Mesenchymal stem cell (in vitro differentiated cells and primary cell): ENCODE measurements around the gene ZBTB25.

ENCODE experiments used
- DNase-seq: peaks from one replicate; pipeline ENCODE4 v3.0.0-alpha.2; 2013
- H2AFZ ChIP-seq: one replicate; pipeline ENCODE4 v1.6.1; 2013; ENCODE audit warnings: low read depth, mild to moderate bottlenecking, control low read depth, inconsistent platforms, low read length, moderate library complexity
- H2AK5ac ChIP-seq: 2 replicates; pipeline ENCODE4 v1.6.1; 2013; ENCODE audit warnings: low read length, moderate library complexity, mild to moderate bottlenecking, inconsistent platforms; ENCODE audit not compliant: severe bottlenecking
- H2BK120ac ChIP-seq: one replicate; pipeline ENCODE4 v1.6.1; 2013; ENCODE audit warnings: low read depth, mild to moderate bottlenecking, inconsistent platforms, low read length, moderate library complexity
- H2BK12ac ChIP-seq, 2 experiments: one replicate each; pipeline ENCODE4 v1.6.1; 2013; ENCODE audit warnings: inconsistent platforms in 2 of 2, low read length in 2 of 2, mild to moderate bottlenecking in 2 of 2, moderate library complexity in 2 of 2, control low read depth in 1 of 2
- H2BK15ac ChIP-seq: one replicate; pipeline ENCODE4 v1.6.1; 2013; ENCODE audit warnings: mild to moderate bottlenecking, low read depth, inconsistent platforms; ENCODE audit not compliant: poor library complexity, severe bottlenecking
- H2BK5ac ChIP-seq: 2 replicates; pipeline ENCODE4 v1.6.1; 2013; ENCODE audit warnings: low read depth, mild to moderate bottlenecking, low read length, control low read depth, inconsistent platforms; ENCODE audit not compliant: poor library complexity, severe bottlenecking
- H3K14ac ChIP-seq, 2 experiments: one replicate each; pipeline ENCODE4 v1.6.1; 2013; ENCODE audit warnings: inconsistent platforms in 2 of 2, low read length in 2 of 2, control low read depth in 1 of 2, mild to moderate bottlenecking in 1 of 2, moderate library complexity in 1 of 2
- H3K18ac ChIP-seq, 2 experiments: one replicate each; pipeline ENCODE4 v1.6.1; 2013; ENCODE audit warnings: inconsistent platforms in 2 of 2, low read length in 2 of 2, control low read depth in 1 of 2, low read depth in 1 of 2, mild to moderate bottlenecking in 1 of 2
- H3K23ac ChIP-seq, 2 experiments: one replicate each; pipeline ENCODE4 v1.6.1; 2013; ENCODE audit warnings: inconsistent platforms in 2 of 2, low read length in 2 of 2, mild to moderate bottlenecking in 2 of 2, moderate library complexity in 2 of 2, control low read depth in 1 of 2
- H3K27ac ChIP-seq: 2 replicates; pipeline ENCODE4 v1.5.1; 2013; ENCODE audit warnings: mild to moderate bottlenecking, moderate library complexity, low read length, control low read depth, inconsistent platforms; ENCODE audit not compliant: poor library complexity, severe bottlenecking
- H3K27me3 ChIP-seq, 2 experiments: 2 replicates each; pipeline versions ENCODE4 v1.6.1 to v1.7.0; 2013; ENCODE audit warnings: low read length in 2 of 2, mild to moderate bottlenecking in 2 of 2, moderate library complexity in 2 of 2, control low read depth in 1 of 2, inconsistent platforms in 1 of 2; ENCODE audit not compliant: control insufficient read depth in 1 of 2, insufficient read depth in 1 of 2
- H3K36me3 ChIP-seq, 2 experiments: 2 replicates each; pipeline versions ENCODE4 v1.6.1 to v1.7.0; 2013; ENCODE audit warnings: low read length in 2 of 2, control low read depth in 1 of 2, inconsistent platforms in 1 of 2, low read depth in 1 of 2, mild to moderate bottlenecking in 1 of 2; ENCODE audit not compliant: insufficient read depth in 2 of 2, control insufficient read depth in 1 of 2
- H3K4ac ChIP-seq, 2 experiments: one replicate each; pipeline ENCODE4 v1.6.1; 2013; ENCODE audit warnings: inconsistent platforms in 2 of 2, low read length in 2 of 2, mild to moderate bottlenecking in 2 of 2, moderate library complexity in 2 of 2, control low read depth in 1 of 2, low read depth in 1 of 2
- H3K4me1 ChIP-seq: 2 replicates; pipeline ENCODE4 v1.6.1; 2013; ENCODE audit warnings: low read depth, low read length, control low read depth; ENCODE audit not compliant: control insufficient read depth, insufficient read depth
- H3K4me2 ChIP-seq: 2 replicates; pipeline ENCODE4 v1.6.1; 2013; ENCODE audit warnings: low read length, mild to moderate bottlenecking, inconsistent platforms; ENCODE audit not compliant: poor library complexity, severe bottlenecking
- H3K4me3 ChIP-seq, 2 experiments: 2 replicates each; pipeline versions ENCODE4 v1.5.1 to v1.7.0; 2013; ENCODE audit warnings: low read length in 2 of 2, mild to moderate bottlenecking in 2 of 2, control low read depth in 1 of 2, low read depth in 1 of 2; ENCODE audit not compliant: insufficient read depth in 1 of 2
- H3K79me1 ChIP-seq: replicated peaks from 2 replicates; pipeline ENCODE4 v1.6.1; 2013; ENCODE audit warnings: mild to moderate bottlenecking, control low read depth, low read length, inconsistent platforms; ENCODE audit not compliant: poor library complexity, severe bottlenecking
- H3K9ac ChIP-seq: 2 replicates; pipeline ENCODE4 v1.7.0; 2013; ENCODE audit warnings: mild to moderate bottlenecking, low read length, moderate library complexity
- H3K9me3 ChIP-seq: 2 replicates; pipeline ENCODE4 v1.7.0; 2013; ENCODE audit warnings: mild to moderate bottlenecking, low read length; ENCODE audit not compliant: control insufficient read depth
- H4K8ac ChIP-seq: one replicate; pipeline ENCODE4 v1.6.1; 2013; ENCODE audit warnings: inconsistent platforms, mild to moderate bottlenecking, low read length, moderate library complexity
- H4K91ac ChIP-seq: one replicate; pipeline ENCODE4 v1.6.1; 2013; ENCODE audit warnings: mild to moderate bottlenecking, low read length, inconsistent platforms
- WGBS: methylation state at CpG from one replicate; pipeline ENCODE4 v1.1.7; 2013; ENCODE audit warnings: mixed read lengths; 5-methylcytosine and 5-hydroxymethylcytosine counted together

The ZBTB25 gene

DNA sequence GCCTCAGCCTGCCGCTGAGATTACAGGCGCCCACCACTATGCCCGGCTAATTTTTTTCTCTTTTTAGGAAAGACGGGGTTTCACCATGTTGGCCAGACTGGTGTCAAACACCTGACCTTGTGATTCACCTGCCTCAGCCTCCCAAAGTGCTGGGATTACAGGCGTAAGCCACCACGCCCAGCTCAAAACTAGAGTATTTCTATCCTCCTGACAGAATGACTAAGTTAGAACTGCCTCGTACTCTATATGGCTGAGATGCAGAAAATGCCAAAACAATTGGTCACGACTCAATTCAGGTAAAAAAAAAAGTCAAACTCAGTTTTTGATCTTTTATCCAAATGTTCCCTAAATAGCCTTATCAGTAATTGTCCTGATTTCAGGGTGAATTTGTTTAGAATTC, 27.2 kb downstream of the ZBTB25 start:
- H2BK5ac ChIP-seq, result no peak overlapping the region
- no peak for DNase-seq
- H2BK12ac ChIP-seq, result no peak overlapping the region
- H3K27ac ChIP-seq, result no peak overlapping the region
- H3K36me3 ChIP-seq, result no peaks in the 10 kb centered on the region
- WGBS, result 90% methylated on average over 8 of the region's 8 CpGs
- H3K4ac ChIP-seq, result no peak overlapping the region
- peaks cover 7% of the 10 kb centered on the region for H3K79me1 ChIP-seq
- H2AFZ ChIP-seq, result no peak overlapping the region
- H2BK15ac ChIP-seq, result no peak overlapping the region
- H2BK120ac ChIP-seq, result no peak overlapping the region
- H3K23ac ChIP-seq, result no peak overlapping the region
- no peak overlapping the region for H4K91ac ChIP-seq
- H3K18ac ChIP-seq, result no peak overlapping the region
- H3K9ac ChIP-seq, result no peak overlapping the region
- peaks cover 3% of the 10 kb centered on the region for H3K4me1 ChIP-seq
- no peaks in the 10 kb centered on the region for H3K9me3 ChIP-seq
- no peaks in the 10 kb centered on the region for H3K27me3 ChIP-seq
- no peak overlapping the region for H3K4me3 ChIP-seq
- no peak overlapping the region for H3K14ac ChIP-seq
- no peak overlapping the region for H4K8ac ChIP-seq
- no peak overlapping the region for H3K4me2 ChIP-seq
- H2AK5ac ChIP-seq, result no peak overlapping the region

DNA sequence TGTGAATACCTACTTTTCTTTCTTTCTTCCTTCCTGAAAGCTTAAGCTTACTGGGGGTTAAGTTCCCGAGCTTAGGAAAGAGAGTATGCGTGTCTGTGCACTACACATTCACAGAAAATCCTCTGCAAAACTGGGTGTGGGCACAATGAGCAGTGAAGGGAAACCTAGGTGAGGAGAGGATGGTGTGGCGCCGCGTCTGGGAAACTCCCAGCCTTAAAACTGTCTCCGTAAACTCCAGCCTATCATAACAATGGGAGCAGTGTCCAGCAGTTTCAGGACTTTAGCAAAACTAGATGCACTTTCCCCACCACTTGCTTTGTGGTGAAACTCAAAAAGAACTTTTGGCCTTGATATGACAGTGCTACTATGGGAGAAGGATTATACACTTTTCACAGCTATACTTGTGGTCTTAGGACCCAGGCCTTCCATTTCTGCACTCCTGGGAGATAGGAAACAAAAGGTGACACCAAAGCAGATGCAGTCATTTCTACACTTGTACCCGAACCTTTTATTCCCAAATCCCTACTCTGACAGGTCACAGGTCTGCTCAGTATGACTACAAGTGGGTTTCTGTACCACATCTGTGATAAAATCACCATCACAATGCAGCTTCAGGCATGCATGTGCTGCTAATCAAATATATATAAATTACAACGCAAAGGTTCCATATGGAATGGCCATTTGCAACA, 27.9 kb downstream of the ZBTB25 start:
- H3K4me3 ChIP-seq, result no peak overlapping the region
- H3K4me1 ChIP-seq, result peaks cover 3% of the 10 kb centered on the region
- H3K18ac ChIP-seq, result no peak overlapping the region
- H3K27me3 ChIP-seq, result no peaks in the 10 kb centered on the region
- no peak for DNase-seq
- H3K4me2 ChIP-seq, result no peak overlapping the region
- no peak overlapping the region for H3K27ac ChIP-seq
- no peak overlapping the region for H3K4ac ChIP-seq
- H3K23ac ChIP-seq, result no peak overlapping the region
- no peaks in the 10 kb centered on the region for H3K9me3 ChIP-seq
- H3K79me1 ChIP-seq, result peaks cover 7% of the 10 kb centered on the region
- no peak overlapping the region for H3K14ac ChIP-seq
- no peak overlapping the region for H4K8ac ChIP-seq
- no peak overlapping the region for H3K9ac ChIP-seq
- H2BK15ac ChIP-seq, result no peak overlapping the region
- 93% methylated on average over 6 of the region's 8 CpGs for WGBS
- H3K36me3 ChIP-seq, result no peaks in the 10 kb centered on the region
- H2BK120ac ChIP-seq, result no peak overlapping the region
- H2AFZ ChIP-seq, result no peak overlapping the region
- no peak overlapping the region for H4K91ac ChIP-seq
- H2BK5ac ChIP-seq, result no peak overlapping the region
- no peak overlapping the region for H2AK5ac ChIP-seq
- H2BK12ac ChIP-seq, result no peak overlapping the region

DNA sequence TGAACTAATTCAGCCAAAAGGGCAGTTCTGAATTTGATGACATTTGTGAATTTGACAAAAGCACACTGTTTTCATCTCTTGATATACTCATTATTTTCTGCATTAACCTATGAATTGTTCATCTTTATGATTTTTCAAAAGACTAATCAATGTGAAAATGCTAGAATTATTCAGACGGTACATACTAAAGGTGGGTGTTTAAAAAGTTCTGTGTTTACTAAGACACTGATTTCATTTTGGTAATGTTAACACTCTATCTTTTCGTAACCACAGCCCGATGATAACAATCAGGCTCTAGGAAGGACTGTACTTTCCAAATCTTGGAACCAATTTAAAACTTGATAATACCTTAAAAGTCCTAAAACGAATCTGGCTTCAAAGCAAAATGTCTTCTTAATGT, 28.9 kb downstream of the ZBTB25 start:
- H3K9me3 ChIP-seq, result no peaks in the 10 kb centered on the region
- no peaks in the 10 kb centered on the region for H3K27me3 ChIP-seq
- H3K36me3 ChIP-seq, result no peaks in the 10 kb centered on the region
- H3K27ac ChIP-seq, result no peak overlapping the region
- H3K14ac ChIP-seq, result no peak overlapping the region
- peaks cover 8% of the 10 kb centered on the region for H3K79me1 ChIP-seq
- no peak overlapping the region for H4K8ac ChIP-seq
- H3K4ac ChIP-seq, result no peak overlapping the region
- H3K18ac ChIP-seq, result no peak overlapping the region
- no peak overlapping the region for H2BK15ac ChIP-seq
- no peak overlapping the region for H3K4me3 ChIP-seq
- H2BK120ac ChIP-seq, result no peak overlapping the region
- DNase-seq, result no peak
- H3K23ac ChIP-seq, result no peak overlapping the region
- peaks cover 3% of the 10 kb centered on the region for H3K4me1 ChIP-seq
- no peak overlapping the region for H2AFZ ChIP-seq
- H2AK5ac ChIP-seq, result no peak overlapping the region
- H2BK5ac ChIP-seq, result no peak overlapping the region
- no peak overlapping the region for H4K91ac ChIP-seq
- no peak overlapping the region for H3K4me2 ChIP-seq
- H3K9ac ChIP-seq, result no peak overlapping the region
- H2BK12ac ChIP-seq, result no peak overlapping the region
- WGBS, result 82% methylated on average over 3 of the region's 4 CpGs

DNA sequence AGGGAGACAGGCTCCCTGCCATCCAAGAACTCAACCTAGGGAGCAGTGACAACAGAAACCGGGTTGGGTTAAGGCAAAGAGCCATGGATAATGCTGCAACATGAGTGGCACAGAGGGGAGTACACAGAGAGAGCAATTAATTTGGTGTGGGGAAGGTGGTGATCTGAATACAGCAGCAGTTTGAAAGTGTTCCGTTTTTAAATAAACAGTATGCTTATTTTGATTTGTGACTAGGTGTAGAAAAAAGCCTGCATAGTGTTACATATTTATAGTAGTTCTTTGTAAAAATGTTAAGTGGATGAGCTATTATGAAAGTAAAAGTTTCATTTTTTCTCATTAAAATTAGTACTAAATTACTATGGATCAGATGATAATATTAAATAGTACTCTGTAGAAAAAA, 29.6 kb downstream of the ZBTB25 start:
- Histone ChIP-seq H4K91ac (no peak overlapping the region), H3K36me3 (no peaks in the 10 kb centered on the region), H3K27ac (no peak overlapping the region), H3K9ac (no peak overlapping the region), H3K79me1 (peaks cover 8% of the 10 kb centered on the region), H2AFZ (no peak overlapping the region), H3K23ac (no peak overlapping the region), H3K9me3 (no peaks in the 10 kb centered on the region), H3K4me1 (peaks cover 2% of the 10 kb centered on the region), H2BK15ac (no peak overlapping the region), H3K18ac (no peak overlapping the region), H4K8ac (no peak overlapping the region), H3K4ac (no peak overlapping the region), H3K4me2 (no peak overlapping the region), H2BK5ac (no peak overlapping the region), H3K4me3 (no peak overlapping the region), H2BK120ac (no peak overlapping the region), H2BK12ac (no peak overlapping the region), H2AK5ac (peak overlapping the region; percentile 70), H3K14ac (no peak overlapping the region), H3K27me3 (no peaks in the 10 kb centered on the region)
- 48% methylated on average over 2 of the region's 2 CpGs for WGBS
- DNase-seq, result no peak
